GM18868 (cell line): ENCODE data around the gene ULK4.

Experiments used
- ATAC-seq: cut with Tn5 transposase; IDR thresholded peaks from one replicate; pipeline ENCODE4 v1.9.1; 2021; ENCODE audit warnings: mild to moderate bottlenecking, moderate library complexity; ENCODE audit not compliant: unreplicated experiment

The ULK4 gene

GRCh38 chr3:41241800-41242571, 719.9 kb downstream of the ULK4 start:
- no peak for ATAC-seq

GRCh38 chr3:41241161-41241560, 720.7 kb downstream of the ULK4 start:
- no peak for ATAC-seq

GRCh38 chr3:41239587-41239986, 722.3 kb downstream of the ULK4 start:
- no peak for ATAC-seq

GRCh38 chr3:41237907-41238306, 724.0 kb downstream of the ULK4 start:
- ATAC-seq = no peak

- no peak for ATAC-seq
Observed at GRCh38 chr3:41236228-41236627, 725.7 kb downstream of the ULK4 start.

- no peak for ATAC-seq
Observed at GRCh38 chr3:41234823-41235721, 726.8 kb downstream of the ULK4 start.

- ATAC-seq = no peak
Observed at GRCh38 chr3:41224120-41224806, 737.6 kb downstream of the ULK4 start.

GRCh38 chr3:41223691-41224090, 738.2 kb downstream of the ULK4 start:
- ATAC-seq = no peak

- ATAC-seq = no peak
Observed at GRCh38 chr3:41223078-41223477, 738.8 kb downstream of the ULK4 start.

GRCh38 chr3:41222501-41222900, 739.4 kb downstream of the ULK4 start:
- no peak for ATAC-seq

GRCh38 chr3:41222012-41222411, 739.9 kb downstream of the ULK4 start:
- no peak for ATAC-seq

- no peak for ATAC-seq
Observed at GRCh38 chr3:41220906-41221677, 740.8 kb downstream of the ULK4 start.

- ATAC-seq = no peak
Observed at GRCh38 chr3:41219424-41219823, 742.5 kb downstream of the ULK4 start.

GRCh38 chr3:41216993-41217392, 744.9 kb downstream of the ULK4 start:
- no peak for ATAC-seq

- ATAC-seq = no peak
Observed at GRCh38 chr3:41216422-41216821, 745.5 kb downstream of the ULK4 start.

- no peak for ATAC-seq
Observed at GRCh38 chr3:41213588-41213987, 748.3 kb downstream of the ULK4 start.

GRCh38 chr3:41212088-41212487, 749.8 kb downstream of the ULK4 start:
- no peak for ATAC-seq

- no peak for ATAC-seq
Observed at GRCh38 chr3:41210966-41211365, 750.9 kb downstream of the ULK4 start.

- no peak for ATAC-seq
Observed at GRCh38 chr3:41209646-41210045, 752.3 kb downstream of the ULK4 start.

GRCh38 chr3:41208507-41209220, 753.2 kb downstream of the ULK4 start:
- no peak for ATAC-seq
